GM18498 (cell line): Measurements from ENCODE around the gene PXMP2.

Experiments
- ATAC-seq: cut with Tn5 transposase; IDR thresholded peaks from one replicate; pipeline ENCODE4 v1.9.1; 2021; ENCODE audit warnings: mild to moderate bottlenecking, moderate library complexity; ENCODE audit not compliant: unreplicated experiment

Gene PXMP2

GRCh38 chr12:132720606-132721345 lies 33.4 kb downstream of the PXMP2 start:
- ATAC-seq, result no peak

- ATAC-seq, result no peak
Observed at GRCh38 chr12:132723015-132723763, 35.8 kb downstream of the PXMP2 start.

- no peak for ATAC-seq
Observed at GRCh38 chr12:132723764-132724140, 36.4 kb downstream of the PXMP2 start.

- ATAC-seq, result no peak
Observed at GRCh38 chr12:132724506-132725241, 37.3 kb downstream of the PXMP2 start.

- ATAC-seq, result no peak
Observed at GRCh38 chr12:132726386-132726785, 39.0 kb downstream of the PXMP2 start.

- no peak for ATAC-seq
Observed at GRCh38 chr12:132727091-132727794, 39.9 kb downstream of the PXMP2 start.

- no peak for ATAC-seq
Observed at GRCh38 chr12:132728502-132728901, 41.1 kb downstream of the PXMP2 start.

- no peak for ATAC-seq
Observed at GRCh38 chr12:132729541-132730320, 42.3 kb downstream of the PXMP2 start.

- no peak for ATAC-seq
Observed at GRCh38 chr12:132730353-132730752, 43.0 kb downstream of the PXMP2 start.

- ATAC-seq, result no peak
Observed at GRCh38 chr12:132731574-132731973, 44.2 kb downstream of the PXMP2 start.

GRCh38 chr12:132734206-132734605 lies 46.8 kb downstream of the PXMP2 start:
- no peak for ATAC-seq

GRCh38 chr12:132735496-132735895 lies 48.1 kb downstream of the PXMP2 start:
- no peak for ATAC-seq

GRCh38 chr12:132736378-132736777 lies 49.0 kb downstream of the PXMP2 start:
- no peak for ATAC-seq

GRCh38 chr12:132736913-132737312 lies 49.5 kb downstream of the PXMP2 start:
- ATAC-seq, result no peak

GRCh38 chr12:132739600-132740312 lies 52.4 kb downstream of the PXMP2 start:
- ATAC-seq, result no peak

GRCh38 chr12:132740313-132740646 lies 52.9 kb downstream of the PXMP2 start:
- ATAC-seq, result no peak

- ATAC-seq, result no peak
Observed at GRCh38 chr12:132740652-132741051, 53.3 kb downstream of the PXMP2 start.

GRCh38 chr12:132741620-132742019 lies 54.2 kb downstream of the PXMP2 start:
- ATAC-seq, result no peak

GRCh38 chr12:132743831-132744230 lies 56.4 kb downstream of the PXMP2 start:
- ATAC-seq, result no peak

- no peak for ATAC-seq
Observed at GRCh38 chr12:132746613-132747012, 59.2 kb downstream of the PXMP2 start.
